ENCODE measurements around the gene ZNF747.
"Not testable (repeated sequence)": the region's sequence is repeated elsewhere in the genome, so short reads cannot be mapped to it uniquely, and the experiment has no call there.

The ZNF747 gene

GRCh38 chr16:30557707-30557956 lies 23.0 kb upstream of the ZNF747 start:
- no peak for DNase-seq

GRCh38 chr16:30556125-30556473 lies 21.4 kb upstream of the ZNF747 start:
- no peak for DNase-seq

DNA sequence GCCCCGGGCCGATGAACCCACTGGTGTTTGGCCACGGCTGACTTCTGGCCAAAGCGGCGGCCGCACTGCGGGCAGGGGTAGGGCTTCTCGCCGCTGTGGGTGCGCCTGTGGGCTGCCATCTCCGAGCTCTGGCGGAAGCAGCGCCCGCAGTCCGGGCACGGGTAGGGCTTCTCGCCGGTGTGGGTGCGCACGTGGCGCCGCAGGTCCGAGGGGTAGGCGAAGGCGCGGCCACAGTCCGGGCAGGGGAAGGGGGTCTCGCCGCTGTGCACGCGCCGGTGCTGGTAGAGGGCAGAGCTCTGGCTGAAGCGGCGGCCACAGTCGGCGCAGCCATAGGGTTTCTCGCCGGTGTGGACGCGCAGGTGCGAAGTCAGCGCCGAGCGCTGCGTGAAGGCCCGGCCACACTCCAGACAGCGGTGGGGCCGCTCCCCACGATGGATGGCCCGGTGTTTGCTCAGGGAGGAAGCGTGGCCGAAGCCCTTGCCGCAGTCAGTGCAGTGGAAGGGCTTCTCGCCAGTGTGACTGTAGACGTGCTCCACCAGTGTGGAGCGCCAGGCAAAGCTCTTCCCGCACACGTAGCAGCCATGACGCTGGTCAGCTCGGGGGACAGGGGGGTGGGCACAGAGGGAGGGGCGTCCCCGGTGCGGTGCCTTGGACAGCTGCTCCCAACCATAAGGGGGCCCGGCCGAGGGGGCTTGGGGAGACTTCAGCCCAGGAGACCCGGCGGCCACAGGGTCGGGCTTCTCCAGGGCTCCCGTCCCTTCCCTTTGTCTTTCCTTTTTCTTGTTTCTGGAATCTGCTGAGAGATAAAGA lies 20.9 kb upstream of the ZNF747 start:
- DNase-seq: no peak

DNA sequence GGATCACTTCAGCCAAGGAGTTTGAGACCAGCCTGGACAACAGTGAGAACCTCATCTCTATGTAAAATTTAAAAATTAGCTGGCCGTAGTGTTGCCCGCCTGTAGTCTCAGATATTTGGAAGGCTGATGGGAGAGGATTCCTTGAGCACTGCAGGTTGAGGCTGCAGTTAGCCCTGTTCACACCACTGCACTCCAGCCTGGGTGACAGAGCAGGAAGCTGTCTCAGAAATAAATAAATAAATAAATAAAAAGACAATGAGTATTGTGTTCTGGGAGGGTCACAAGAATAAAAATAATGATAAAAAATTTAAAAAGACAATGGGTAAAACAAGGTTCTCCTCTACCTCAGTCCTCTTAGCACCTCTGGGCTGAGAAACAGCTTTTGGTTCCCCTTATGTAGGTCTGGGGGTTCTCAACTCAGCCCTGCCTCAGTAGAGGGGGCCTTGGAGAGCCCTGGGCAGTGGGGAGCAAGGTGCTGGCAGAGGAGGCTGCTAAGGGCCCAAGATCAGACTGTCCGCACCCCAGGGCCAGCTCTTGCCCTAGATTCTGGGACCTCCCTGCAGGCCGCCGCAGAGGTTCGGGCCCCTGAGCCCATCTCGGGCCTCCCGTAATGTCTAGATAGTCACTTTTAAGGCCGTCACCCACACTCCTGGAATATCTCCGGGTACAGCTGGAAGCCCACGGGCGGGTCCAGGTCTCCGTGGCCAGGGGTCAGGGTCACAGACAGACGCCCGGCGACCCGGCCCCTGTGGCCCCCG lies 20.1 kb upstream of the ZNF747 start:
- DNase-seq: no peak

DNA sequence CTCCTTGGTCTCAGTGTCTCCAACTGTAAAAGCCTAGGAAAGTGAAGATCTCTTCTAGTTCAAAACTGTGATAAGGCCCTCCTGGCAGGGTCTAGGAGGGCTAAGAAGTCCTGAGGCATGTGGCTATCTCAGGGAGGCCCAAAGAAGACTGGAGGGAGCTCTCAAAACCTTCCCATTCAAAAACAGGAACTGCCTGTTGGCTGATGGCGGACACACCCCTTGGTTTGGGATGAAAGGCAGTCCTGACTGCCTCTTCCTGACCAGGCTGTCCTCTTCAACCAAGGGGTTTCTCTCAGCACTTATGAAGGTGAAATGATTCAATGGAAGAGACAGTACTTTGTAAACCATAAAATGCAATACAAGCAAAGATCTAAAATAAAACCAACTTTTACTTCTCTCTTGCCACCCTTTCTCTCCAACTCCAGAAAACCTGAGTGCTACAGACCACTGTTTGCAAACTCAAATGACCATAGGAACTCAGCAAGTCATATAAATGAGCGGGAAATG lies 18.8 kb upstream of the ZNF747 start:
- no peak for DNase-seq

DNA sequence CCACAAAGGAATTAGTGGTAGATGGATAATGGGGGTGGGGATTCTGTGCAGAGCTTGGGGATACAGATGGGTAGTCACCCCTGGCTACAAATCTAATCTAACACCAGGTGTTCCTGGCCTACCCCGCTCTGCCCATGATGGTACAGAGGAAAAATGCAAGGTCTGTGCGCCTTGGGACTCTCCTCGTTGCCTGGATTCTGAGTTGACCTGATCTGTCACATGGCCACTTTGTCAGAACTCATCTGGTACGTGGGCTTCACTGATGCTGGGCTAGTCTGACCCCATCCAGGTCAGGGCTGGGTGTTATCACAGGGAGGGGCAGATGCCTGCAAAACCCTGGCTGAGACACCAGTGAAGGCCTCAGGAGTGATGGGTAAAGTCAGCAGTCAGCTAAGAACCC lies 18.3 kb upstream of the ZNF747 start:
- no peak for DNase-seq

DNA sequence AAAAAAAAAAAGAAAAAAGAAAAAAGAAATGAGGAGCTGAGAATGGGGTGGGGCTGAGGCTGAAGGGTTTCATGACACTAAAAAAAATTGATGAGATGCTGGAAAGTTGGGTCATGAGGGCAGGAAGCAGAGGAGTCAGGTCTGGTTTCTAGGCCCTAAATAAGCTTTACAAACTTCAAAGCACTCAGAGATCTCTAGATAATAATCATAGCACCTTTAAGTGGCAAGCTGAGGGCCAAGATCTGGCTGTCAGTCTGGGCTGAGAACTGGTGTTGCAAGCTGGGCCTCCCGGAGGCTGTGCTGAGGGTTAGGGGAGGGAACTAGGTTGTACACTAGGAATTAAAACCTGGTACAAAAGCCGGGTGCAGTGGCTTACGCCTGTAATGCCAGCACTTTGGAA lies 17.1 kb upstream of the ZNF747 start:
- peak; percentile 53 for DNase-seq

- DNase-seq: no peak
Observed at GRCh38 chr16:30548416-30549253, 14.0 kb upstream of the ZNF747 start.

GRCh38 chr16:30546115-30546514 lies 11.5 kb upstream of the ZNF747 start:
- DNase-seq: no peak

DNA sequence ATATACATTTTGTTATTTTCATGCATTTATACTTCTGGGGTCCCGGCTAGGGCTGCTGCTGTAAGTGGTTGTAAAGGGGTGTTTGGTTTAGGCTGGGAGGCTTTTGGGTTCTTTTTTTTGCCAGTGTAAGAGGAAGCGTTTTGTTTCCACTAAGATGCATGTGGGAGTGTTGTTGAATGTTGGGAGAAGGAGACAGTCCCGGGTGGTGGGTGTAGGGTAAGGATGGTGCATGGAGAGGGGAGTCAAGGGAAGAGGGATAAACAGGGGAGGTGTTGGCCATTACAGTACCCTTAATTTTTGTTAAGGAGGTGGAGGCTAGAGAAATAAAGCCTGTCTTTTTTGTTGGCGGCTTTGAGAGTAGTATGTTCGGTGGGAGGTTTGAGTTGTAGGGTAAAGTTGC lies 8.4 kb upstream of the ZNF747 start:
- DNase-seq: no peak

DNA sequence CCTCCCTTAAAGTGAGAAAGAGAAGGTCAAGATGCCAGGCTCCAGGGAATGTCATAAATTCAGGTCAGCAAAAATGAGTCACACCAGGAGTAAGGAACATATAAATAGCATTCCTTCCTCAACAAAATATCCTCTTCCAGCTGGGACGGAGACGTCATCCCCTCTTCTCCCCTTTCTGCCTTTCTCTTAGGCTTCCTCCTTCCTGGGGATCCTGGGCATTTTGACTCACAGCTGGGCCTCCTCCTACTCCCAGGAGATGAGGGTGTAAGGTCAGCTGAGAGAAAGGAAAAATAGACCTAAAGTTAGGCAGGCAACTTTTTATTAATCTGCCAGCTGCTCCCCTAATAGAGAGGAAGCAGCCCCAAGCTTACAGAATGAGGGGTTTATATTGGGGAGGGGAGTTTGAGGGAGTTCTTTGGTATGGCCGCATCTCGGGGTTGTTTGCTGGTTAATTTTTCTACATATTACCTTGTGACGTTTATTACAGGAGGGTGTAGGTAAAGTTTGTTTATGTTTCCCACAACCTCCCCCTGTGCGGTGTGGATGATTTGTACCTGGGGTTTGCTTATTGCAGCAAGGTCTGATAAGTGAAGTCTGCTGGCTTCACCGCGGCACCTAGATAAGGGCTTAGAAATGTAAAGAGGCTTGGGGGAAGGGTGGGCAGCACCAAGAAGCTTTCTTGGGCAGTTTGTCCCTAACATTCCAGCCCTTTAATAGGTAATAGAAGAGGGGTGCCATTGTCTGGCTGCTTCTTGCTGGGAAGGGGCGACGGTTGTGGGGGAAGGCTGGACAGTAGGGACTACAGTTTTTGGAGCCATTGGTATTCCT lies 7.1 kb upstream of the ZNF747 start:
- no peak for DNase-seq

DNA sequence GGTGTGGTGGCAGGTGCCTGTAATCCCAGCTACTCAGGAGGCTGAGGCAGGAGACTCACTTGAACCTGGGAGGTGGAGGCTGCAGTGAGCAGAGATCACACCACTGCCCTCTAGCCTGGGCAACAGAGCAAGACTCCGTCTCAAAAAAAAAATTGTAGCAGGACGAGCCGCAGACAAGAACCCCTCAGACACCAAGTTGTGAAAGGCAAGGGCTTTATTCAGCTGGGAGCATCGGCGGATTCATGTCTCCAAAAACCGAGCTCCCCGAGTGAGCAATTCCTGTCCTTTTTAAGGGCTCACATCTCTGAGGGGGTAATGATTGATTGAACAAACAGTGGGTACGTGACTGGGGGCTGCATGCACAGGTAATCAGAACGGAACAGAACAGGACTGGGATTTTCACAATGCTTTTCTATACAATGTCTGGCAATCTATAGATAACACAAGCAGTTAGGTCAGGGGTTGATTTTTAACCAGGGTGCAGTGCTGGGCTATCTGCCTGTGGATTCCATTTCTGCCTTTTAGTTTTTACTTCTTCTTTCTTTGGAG lies 6.3 kb upstream of the ZNF747 start:
- not testable (repeated sequence) for DNase-seq

DNA sequence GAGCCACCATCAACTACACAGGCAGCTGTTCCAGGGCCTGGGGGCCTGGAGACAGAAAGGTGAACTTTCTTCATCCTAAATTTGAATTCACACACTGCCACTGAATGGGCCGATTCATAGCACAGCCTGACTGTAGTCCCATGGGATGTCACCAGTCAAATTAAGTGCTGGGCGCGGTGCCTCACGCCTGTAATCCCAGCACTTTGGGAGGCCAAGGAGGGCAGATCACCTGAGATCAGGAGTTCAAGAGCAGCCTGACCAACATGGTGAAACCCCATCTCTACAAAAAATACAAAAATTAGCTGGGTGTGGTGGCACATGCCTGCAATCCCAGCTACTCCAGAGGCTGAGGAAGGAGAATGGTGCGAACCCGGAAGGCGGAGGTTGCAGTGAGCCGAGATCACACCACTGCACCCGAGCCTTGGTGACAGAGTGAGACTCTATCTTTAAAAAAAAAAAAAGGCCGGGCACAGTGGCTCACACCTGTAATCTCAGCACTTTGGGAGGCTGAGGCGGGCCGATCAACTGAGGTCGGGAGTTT lies 5.4 kb upstream of the ZNF747 start:
- DNase-seq: not testable (repeated sequence)

DNA sequence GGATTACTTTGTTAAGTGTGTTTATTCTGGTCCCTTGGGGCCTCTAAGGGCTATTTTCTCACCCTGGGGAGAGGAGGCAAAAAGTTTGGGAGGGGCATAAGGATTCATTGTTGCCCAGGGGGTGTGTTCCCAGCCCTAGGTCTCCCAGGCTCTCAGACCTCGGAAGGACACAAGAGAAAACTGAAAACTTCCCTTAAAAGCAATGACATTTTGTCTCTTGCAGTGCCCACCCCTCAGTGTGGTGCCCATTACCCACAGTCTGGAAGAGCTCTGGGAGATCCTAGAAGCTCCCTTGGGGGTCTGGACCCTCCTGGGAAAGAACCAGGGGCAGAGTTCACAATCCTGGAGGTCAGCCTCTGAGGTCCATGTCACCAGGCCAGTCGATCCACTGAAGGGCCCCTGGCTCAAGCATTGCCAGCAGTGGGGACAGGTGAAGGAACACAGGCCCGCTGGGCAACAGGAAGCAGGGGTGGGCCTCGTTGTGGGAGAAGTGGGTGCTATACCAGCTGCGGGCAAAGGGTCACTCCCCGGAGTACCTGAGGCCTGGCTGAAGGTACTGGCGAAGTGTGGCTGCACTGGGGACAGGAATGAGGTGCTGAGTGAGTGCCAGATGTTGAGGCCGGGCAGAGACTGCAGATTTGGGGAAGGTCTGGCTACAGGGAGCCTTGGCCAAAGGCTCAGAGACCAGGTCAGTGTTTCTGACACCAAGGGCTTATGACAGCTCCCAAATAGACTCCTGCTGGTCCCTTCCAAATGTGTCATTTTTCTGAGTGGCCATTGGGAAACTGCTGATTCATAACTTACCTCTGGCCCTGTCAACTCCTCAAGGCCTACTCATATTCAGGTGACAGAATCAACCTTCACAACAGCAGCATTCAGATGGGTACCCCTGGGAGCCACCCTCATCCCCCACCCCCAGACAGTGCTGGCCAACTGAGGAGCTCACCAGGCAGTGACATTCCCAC lies 4.6 kb upstream of the ZNF747 start:
- no peak for DNase-seq

DNA sequence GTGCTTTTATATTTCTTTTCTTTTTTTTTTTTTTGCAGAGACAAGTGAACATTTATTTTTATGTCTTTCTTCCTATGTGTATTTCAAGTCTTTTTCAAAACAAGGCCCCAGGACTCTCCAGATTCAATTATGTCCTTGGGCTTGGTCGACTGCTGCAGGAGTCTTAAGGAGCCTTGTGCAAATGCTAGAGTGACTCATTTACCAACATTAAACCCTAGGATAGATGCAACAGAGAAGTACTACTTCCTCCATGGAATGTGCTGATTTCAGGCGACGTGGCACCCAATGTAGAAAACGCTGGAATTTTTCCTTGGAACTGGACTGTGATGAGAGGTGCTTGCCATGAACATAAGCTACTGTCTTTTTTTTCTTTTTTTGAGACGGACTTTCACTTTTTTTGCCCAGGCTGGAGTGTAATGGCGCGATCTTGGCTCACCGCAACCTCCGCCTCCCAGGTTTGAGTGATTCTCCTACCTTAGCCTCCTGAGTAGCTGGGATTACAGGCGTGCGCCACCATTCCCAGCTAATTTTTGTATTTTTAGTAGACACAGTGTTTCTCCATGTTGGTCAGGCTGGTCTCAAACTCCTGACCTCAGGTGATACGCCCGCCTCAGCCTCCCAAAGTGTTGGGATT lies 1.9 kb upstream of the ZNF747 start:
- DNase-seq: not testable (repeated sequence)

GRCh38 chr16:30535777-30536190 lies 1.1 kb upstream of the ZNF747 start:
- DNase-seq: peak; percentile 45

GRCh38 chr16:30535106-30535776 lies 583 bp upstream of the ZNF747 start:
- DNase-seq: no peak

DNA sequence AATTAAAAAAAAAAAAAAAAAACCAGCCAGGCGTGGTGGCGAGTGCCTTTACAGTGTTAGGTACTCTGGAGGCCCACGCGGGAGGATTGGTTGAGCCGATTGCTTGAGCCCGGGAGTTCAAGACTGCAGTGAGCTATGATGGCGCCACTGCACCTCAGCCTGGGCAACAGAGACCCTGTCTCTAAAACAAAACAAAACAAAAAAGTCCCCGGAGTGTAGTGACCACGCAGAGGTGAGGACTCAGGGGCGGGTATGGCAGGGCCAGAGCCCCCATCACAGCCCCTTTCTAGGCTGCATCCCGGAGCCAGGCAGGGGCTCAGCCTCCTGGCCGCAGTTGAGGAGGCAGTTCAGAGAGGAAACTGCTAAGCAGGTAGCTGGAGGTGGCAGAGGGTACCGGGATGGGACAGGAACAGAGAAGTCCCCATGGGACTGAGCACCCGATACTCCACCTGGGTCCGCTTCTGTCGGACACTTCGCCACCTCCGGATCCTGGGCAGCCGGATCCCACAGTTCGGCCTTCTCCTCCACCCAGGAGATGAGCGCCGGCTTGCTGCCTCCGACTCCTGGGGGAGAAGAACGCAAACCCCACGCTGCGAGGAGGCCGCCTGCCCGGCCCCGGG lies 800 bp downstream of the ZNF747 start:
- no peak for DNase-seq

DNA sequence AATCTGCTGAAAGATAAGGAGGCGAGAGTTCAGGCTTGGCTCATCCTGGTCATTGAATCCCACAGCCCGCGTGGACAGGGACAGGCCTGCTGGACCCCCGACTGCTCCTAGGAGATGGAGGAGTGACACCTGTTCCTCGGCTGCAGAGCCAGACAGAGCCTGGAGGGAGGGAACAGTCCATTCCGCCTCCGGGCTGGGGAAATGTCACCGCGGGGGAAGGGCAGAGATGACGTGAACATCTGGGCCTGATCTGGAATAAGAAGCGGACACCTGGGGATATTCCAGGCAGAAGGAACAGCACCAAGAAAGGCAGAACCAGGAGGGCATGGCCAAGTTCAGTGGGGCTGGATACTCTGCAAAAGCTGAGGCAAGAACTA lies 1.5 kb downstream of the ZNF747 start:
- no peak for DNase-seq

Data from activated CD4-positive, alpha-beta T cell treated with anti-CD3 and anti-CD28 coated beads for 1 hour (primary cell).